H1 (cell line): Measurements from ENCODE around the gene TMEM39A. TPM values are rescaled to one million over a fixed set of nuclear protein-coding genes. Genes with fewer than 3 reads are reported as not detected.

ENCODE experiments used
- BCL11A ChIP-seq, 2 experiments: IDR thresholded peaks; one replicate each; pipeline ENCODE4 v1.6.1; 2011; ENCODE audit warnings: low read depth in 2 of 2, low read length in 2 of 2, mild to moderate bottlenecking in 2 of 2
- EZH2 ChIP-seq: fragments of 200-600 bp; sonication (generic); IDR thresholded peaks from 2 replicates; pipeline ENCODE4 v1.7.1; 2012; ENCODE audit warnings: low read depth, mild to moderate bottlenecking, moderate library complexity, low read length, inconsistent platforms; ENCODE audit not compliant: severe bottlenecking
- RXRA ChIP-seq: IDR thresholded peaks from 2 replicates; pipeline ENCODE4 v1.6.1; 2011; ENCODE audit warnings: low read depth, mild to moderate bottlenecking, low read length, moderate library complexity; ENCODE audit not compliant: insufficient read depth
- polyA plus RNA-seq, 7 experiments: library from polyadenylated mRNA; depleted of rRNA in 3 of 7; stranded (reverse) in 5 of 7; unstranded in 2 of 7; fragments of >200 nt in 5 of 7; fragments of 200-250 nt in 2 of 7; gene quantifications; 1 replicate in 5 of 7; 2 replicates in 1 of 7; 4 replicates in 1 of 7; pipeline versions ENCODE4 v1.2.1 to v1.2.3, GENCODE V29; 2011 to 2013; ENCODE audit warnings: missing spikeins in 2 of 7, mixed read lengths in 2 of 7
- total RNA-seq: library from RNA; stranded (reverse); fragmentation: NEBNext Ultra II Directional; extraction: Animal tissue kit (Norgen Biotek cat#: 25700); gene quantifications from 2 replicates; pipeline ENCODE4 v1.2.1, GENCODE V29; 2021

Gene TMEM39A
- total and polyA plus RNA-seq, 2 of the 8 experiments (the other 6 are each of a cell fraction or from before 2014, with no cell fraction given) = 26.8 to 36.1 TPM

- no peak for TF ChIP-seq BCL11A (IDR thresholded peaks at IDR 0.05; ENCODE audit: low read depth in 2 of 2, low read length in 2 of 2)
- TF ChIP-seq EZH2 = no peak
- TF ChIP-seq RXRA = no peak
Measured at GRCh38 chr3:119497820-119498185, 34.4 kb upstream of the TMEM39A start (continued).
